GM18868 (cell line): ENCODE data around the gene NEURL1B.

Experiments
- ATAC-seq: cut with Tn5 transposase; IDR thresholded peaks from one replicate; pipeline ENCODE4 v1.9.1; 2021; ENCODE audit warnings: mild to moderate bottlenecking, moderate library complexity; ENCODE audit not compliant: unreplicated experiment

The NEURL1B gene

GRCh38 chr5:172725273-172725672 is 84.2 kb downstream of the NEURL1B start:
- no peak for ATAC-seq

GRCh38 chr5:172725785-172726184 is 84.7 kb downstream of the NEURL1B start:
- no peak for ATAC-seq

- ATAC-seq, result no peak
Observed at GRCh38 chr5:172726966-172727365, 85.9 kb downstream of the NEURL1B start.

- ATAC-seq, result no peak
Observed at GRCh38 chr5:172727551-172727950, 86.5 kb downstream of the NEURL1B start.

GRCh38 chr5:172728481-172729241 is 87.6 kb downstream of the NEURL1B start:
- no peak for ATAC-seq

- ATAC-seq, result no peak
Observed at GRCh38 chr5:172729588-172729987, 88.5 kb downstream of the NEURL1B start.

- ATAC-seq, result no peak
Observed at GRCh38 chr5:172730222-172730621, 89.2 kb downstream of the NEURL1B start.

GRCh38 chr5:172730981-172731679 is 90.1 kb downstream of the NEURL1B start:
- no peak for ATAC-seq

- no peak for ATAC-seq
Observed at GRCh38 chr5:172731680-172732074, 90.6 kb downstream of the NEURL1B start.

GRCh38 chr5:172732201-172732865 is 91.3 kb downstream of the NEURL1B start:
- ATAC-seq, result no peak

- ATAC-seq, result no peak
Observed at GRCh38 chr5:172733131-172733973, 92.3 kb downstream of the NEURL1B start.

GRCh38 chr5:172733974-172734346 is 92.9 kb downstream of the NEURL1B start:
- no peak for ATAC-seq

- ATAC-seq, result no peak
Observed at GRCh38 chr5:172735141-172735831, 94.2 kb downstream of the NEURL1B start.

- ATAC-seq, result no peak
Observed at GRCh38 chr5:172736508-172737135, 95.6 kb downstream of the NEURL1B start.

GRCh38 chr5:172739375-172739774 is 98.3 kb downstream of the NEURL1B start:
- ATAC-seq, result no peak

- no peak for ATAC-seq
Observed at GRCh38 chr5:172740428-172741205, 99.6 kb downstream of the NEURL1B start.
